HCT116 (cell line): ENCODE results near the gene GFER. TPM values are rescaled to one million over a fixed set of nuclear protein-coding genes. Genes with fewer than 3 reads are reported as not detected.

Experiments
- ATAC-seq: fragments of 200-7000 bp; cut with Tn5 transposase; 2 replicates; pipeline ENCODE4 v1.9.1; 2020; ENCODE audit warnings: mild to moderate bottlenecking, moderate library complexity
- BruUV-seq: library from RNA; stranded (reverse); fragments of 400-500 nt; replicated peaks from 2 replicates; lab custom pipeline; 2021; lab: Mats Ljungman, UMichigan
- CTCF ChIA-PET: fragments of 300-600 bp; sonication (Branson Sonifier 250); formaldehyde crosslinking; loops from one replicate; lab custom pipeline; 2021; ENCODE audit warnings: antibody characterized with exemption; lab: Charles Lee
- POLR2A ChIA-PET: fragments of 300-600, 350-600 bp; sonication (Branson Sonifier 250); formaldehyde crosslinking; loops from one replicate; lab custom pipeline; 2021; ENCODE audit warnings: antibody characterized with exemption; lab: Charles Lee
- RAD21 ChIA-PET, 2 experiments: fragments of 300-600 bp; sonication (Branson Sonifier 250); formaldehyde crosslinking; loops; one replicate each; lab custom pipeline; 2023; ENCODE audit warnings: low total read pairs in 2 of 2; ENCODE audit not compliant: uncharacterized antibody in 2 of 2, unreplicated experiment in 2 of 2, low non-redundant PET in 1 of 2; lab: Charles Lee
- DNase-seq: peaks from one replicate; pipeline ENCODE4 v3.0.0-alpha.2; 2010; ENCODE audit warnings: low read depth, low spot score
- H2AFZ ChIP-seq: fragments of 200-600 bp; shearing (Covaris generic), sonication (generic); 2 replicates; pipeline ENCODE4 v1.6.1; 2017; ENCODE audit warnings: low read depth, mixed run types, mixed read lengths, antibody characterized with exemption, low read length; ENCODE audit not compliant: poor library complexity, severe bottlenecking
- H3K27ac ChIP-seq: 2 replicates; pipeline ENCODE4 v1.5.1; 2012; ENCODE audit warnings: low read depth, low read length
- H3K27me3 ChIP-seq: fragments of 200-600 bp; sonication (generic); 2 replicates; pipeline ENCODE4 v1.6.1; 2016; ENCODE audit warnings: mixed run types, low read length, mixed read lengths; ENCODE audit not compliant: insufficient read depth
- H3K36me3 ChIP-seq, 2 experiments: fragments of 200-500 bp in 1 of 2; fragments of 200-600 bp in 1 of 2; sonication (Bioruptor generic) in 1 of 2; sonication (generic) in 1 of 2; 2 replicates each; pipeline versions ENCODE4 v1.5.1 to v1.6.1; 2014 to 2016; ENCODE audit warnings: low read length in 2 of 2, inconsistent platforms in 1 of 2, mixed read lengths in 1 of 2, mixed run types in 1 of 2; ENCODE audit not compliant: insufficient read depth in 2 of 2, control insufficient read depth in 1 of 2
- H3K4me1 ChIP-seq, 2 experiments: fragments of 200-600 bp in 1 of 2; sonication (generic) in 1 of 2; 2 replicates each; pipeline versions ENCODE4 v1.5.1 to v1.6.1; 2012 to 2017; ENCODE audit warnings: low read length in 2 of 2, inconsistent platforms in 1 of 2, mild to moderate bottlenecking in 1 of 2, mixed read lengths in 1 of 2, mixed run types in 1 of 2, moderate library complexity in 1 of 2; ENCODE audit not compliant: insufficient read depth in 2 of 2, control insufficient read depth in 1 of 2
- H3K4me2 ChIP-seq: fragments of 200-600 bp; sonication (generic); 2 replicates; pipeline ENCODE4 v1.6.1; 2017; ENCODE audit warnings: mixed run types, low read length, mixed read lengths
- H3K4me3 ChIP-seq, 2 experiments: fragments of 200-600 bp in 1 of 2; sonication (generic) in 1 of 2; replicated peaks in 1 of 2; 2 replicates each; pipeline ENCODE4 v1.5.1; 2011 to 2016; ENCODE audit warnings: low read length in 2 of 2, control low read depth in 1 of 2, low read depth in 1 of 2, mild to moderate bottlenecking in 1 of 2, mixed read lengths in 1 of 2, mixed run types in 1 of 2
- H3K79me2 ChIP-seq: fragments of 200-600 bp; sonication (generic); 2 replicates; pipeline ENCODE4 v1.6.1; 2017; ENCODE audit warnings: mild to moderate bottlenecking, mixed run types, low read length, moderate library complexity, mixed read lengths; ENCODE audit not compliant: insufficient read depth
- H3K9ac ChIP-seq: fragments of 200-600 bp; sonication (generic); 2 replicates; pipeline ENCODE4 v1.6.1; 2016; ENCODE audit warnings: low read length, mixed read lengths
- H3K9me2 ChIP-seq: fragments of 200-600 bp; sonication (generic), shearing (Covaris generic); 2 replicates; pipeline ENCODE4 v1.6.1; 2017; ENCODE audit warnings: mixed run types, mild to moderate bottlenecking, moderate library complexity; ENCODE audit not compliant: insufficient read depth
- H3K9me3 ChIP-seq, 2 experiments: fragments of 200-500 bp in 1 of 2; fragments of 200-600 bp in 1 of 2; sonication (Bioruptor generic) in 1 of 2; sonication (generic) in 1 of 2; 2 replicates each; pipeline ENCODE4 v1.6.1; 2014 to 2017; ENCODE audit warnings: low read length in 2 of 2, mixed read lengths in 2 of 2, inconsistent platforms in 1 of 2, low read depth in 1 of 2, mild to moderate bottlenecking in 1 of 2, mixed run types in 1 of 2, moderate library complexity in 1 of 2; ENCODE audit not compliant: control insufficient read depth in 1 of 2, insufficient read depth in 1 of 2
- H4K20me1 ChIP-seq: fragments of 200-600 bp; sonication (generic), shearing (Covaris generic); 2 replicates; pipeline ENCODE4 v1.6.1; 2017; ENCODE audit warnings: mixed run types, mild to moderate bottlenecking, moderate library complexity; ENCODE audit not compliant: insufficient read depth
- ELF1 ChIP-seq: IDR thresholded peaks from 2 replicates; pipeline ENCODE4 v1.6.1; 2012; ENCODE audit warnings: low read depth, borderline replicate concordance
- EZH2phosphoT487 ChIP-seq: fragments of 200-600 bp; IDR thresholded peaks from 2 replicates; pipeline ENCODE4 v1.6.1; 2018; ENCODE audit warnings: antibody characterized with exemption, borderline replicate concordance
- JUND ChIP-seq: IDR thresholded peaks from 2 replicates; pipeline ENCODE4 v1.6.1; 2012
- POLR2A ChIP-seq: IDR thresholded peaks from 2 replicates; pipeline ENCODE4 v1.7.0; 2011; ENCODE audit warnings: borderline replicate concordance; ENCODE audit not compliant: insufficient read depth, insufficient read length; ENCODE audit errors: extremely low read depth
- RAD21 ChIP-seq: IDR thresholded peaks from 2 replicates; pipeline ENCODE4 v1.6.1; 2012; ENCODE audit warnings: low read depth, mild to moderate bottlenecking
- SIN3A ChIP-seq: IDR thresholded peaks from 2 replicates; pipeline ENCODE4 v1.6.1; 2012; ENCODE audit warnings: low read depth
- SP1 ChIP-seq: IDR thresholded peaks from 2 replicates; pipeline ENCODE4 v1.6.1; 2012; ENCODE audit warnings: low read depth
- SRF ChIP-seq: IDR thresholded peaks from 2 replicates; pipeline ENCODE4 v1.6.1; 2012; ENCODE audit warnings: low read depth
- TCF7L2 ChIP-seq: IDR thresholded peaks from 2 replicates; pipeline ENCODE4 v1.7.0; 2011; ENCODE audit warnings: borderline replicate concordance, inconsistent platforms; ENCODE audit not compliant: insufficient read depth, insufficient read length; ENCODE audit errors: extremely low read depth
- YY1 ChIP-seq: IDR thresholded peaks from 2 replicates; pipeline ENCODE4 v1.6.1; 2011; ENCODE audit warnings: low read length, low read depth, moderate library complexity, mild to moderate bottlenecking; ENCODE audit not compliant: insufficient replicate concordance; ENCODE audit errors: extremely low read depth
- ZNF274 ChIP-seq: fragments of 200-500 bp; sonication (Bioruptor generic); IDR thresholded peaks from 2 replicates; pipeline ENCODE4 v1.6.1; 2014; ENCODE audit warnings: mild to moderate bottlenecking, low read depth, low read length, inconsistent platforms
- intact Hi-C: fragments of 100-400 bp; cut with micrococcal nuclease; formaldehyde crosslinking; loops from 2 replicates; pipeline ENCODE4 v1.10.0; 2022
- total RNA-seq: library from RNA; stranded (reverse); gene quantifications from one replicate; pipeline ENCODE4 v1.2.1, GENCODE V29; 2021; ENCODE audit not compliant: unreplicated experiment
- TF ChIP-seq, protein P1 (sequence below): IDR thresholded peaks from 2 replicates; pipeline ENCODE4 v1.6.1; 2012
- TF ChIP-seq, protein P2 (sequence below), 3 experiments: fragments of 200-600 bp in 1 of 3; sonication (generic) in 1 of 3; IDR thresholded peaks in 2 of 3; conservative IDR thresholded peaks in 1 of 3; 2 replicates each; pipeline ENCODE4 v1.5.1; 2012 to 2017; ENCODE audit warnings: low read depth in 2 of 3, low read length in 2 of 3, antibody characterized with exemption in 1 of 3, borderline replicate concordance in 1 of 3, control low read depth in 1 of 3, mild to moderate bottlenecking in 1 of 3, mixed read lengths in 1 of 3, mixed run types in 1 of 3, moderate library complexity in 1 of 3; ENCODE audit not compliant: insufficient read depth in 1 of 3
- TF ChIP-seq, protein P3 (sequence below): IDR thresholded peaks from 2 replicates; pipeline ENCODE4 v1.6.1; 2012
- TF ChIP-seq, protein P4 (sequence below): IDR thresholded peaks from 2 replicates; pipeline ENCODE4 v1.6.1; 2012; ENCODE audit warnings: low read depth

Gene GFER
- total RNA-seq, 1 experiment from 2014 or later: 47.3 TPM

DNA sequence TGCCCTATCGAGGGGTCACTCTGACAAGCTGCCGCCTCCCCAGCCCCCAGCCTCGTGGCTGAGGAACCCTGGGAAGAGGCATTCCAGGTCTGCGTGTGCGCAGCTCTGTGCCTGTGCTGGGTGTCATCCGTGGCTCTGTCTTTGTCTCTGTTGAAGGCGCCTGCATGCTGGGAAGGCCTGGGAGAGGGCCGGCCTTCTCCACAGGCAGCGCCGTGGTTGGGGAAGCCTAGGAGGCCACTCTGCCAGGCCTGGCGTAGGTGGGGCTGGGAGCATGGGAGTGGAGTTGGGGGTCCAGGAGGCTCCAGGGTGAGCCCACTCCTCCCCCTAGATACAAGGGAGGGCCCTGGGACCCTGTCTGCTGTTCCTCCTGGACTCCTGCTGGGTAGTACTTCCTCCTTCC is 46.0 kb downstream of the GFER start:
- ChIA-PET CTCF (no interaction called here), RAD21 (interaction anchor here in 1 of 2 experiments (0.7 kb wide), 1 partner anchor 174 kb away, joined by 4 read pairs; no protein-coding TSS in a partner anchor), POLR2A (no interaction called here)
- Histone ChIP-seq H3K36me3 (no peaks in the 10 kb centered on the region), H3K27me3 (no peaks in the 10 kb centered on the region), H4K20me1 (no peaks in the 10 kb centered on the region), H3K9me2 (no peaks in the 10 kb centered on the region), H3K79me2 (peaks cover 14% of the 10 kb centered on the region; the same call in 1 of the 2 replicates), H3K4me1 (peaks cover 11 to 26% of the 10 kb centered on the region in 2 experiments), H3K9ac (no peak overlapping the region), H3K27ac (no peak overlapping the region; the same call in 1 of the 2 replicates), H3K4me3 (no peak overlapping the region), H3K4me2 (no peak overlapping the region), H2AFZ (no peak overlapping the region), H3K9me3 (no peaks in the 10 kb centered on the region)
- no peak for ATAC-seq
- no TSS peak for BruUV-seq
- intact Hi-C loops: no loop called here
- TF ChIP-seq TCF7L2: no peak
- TF ChIP-seq ZNF274: no peak
- DNase-seq: no peak

DNA sequence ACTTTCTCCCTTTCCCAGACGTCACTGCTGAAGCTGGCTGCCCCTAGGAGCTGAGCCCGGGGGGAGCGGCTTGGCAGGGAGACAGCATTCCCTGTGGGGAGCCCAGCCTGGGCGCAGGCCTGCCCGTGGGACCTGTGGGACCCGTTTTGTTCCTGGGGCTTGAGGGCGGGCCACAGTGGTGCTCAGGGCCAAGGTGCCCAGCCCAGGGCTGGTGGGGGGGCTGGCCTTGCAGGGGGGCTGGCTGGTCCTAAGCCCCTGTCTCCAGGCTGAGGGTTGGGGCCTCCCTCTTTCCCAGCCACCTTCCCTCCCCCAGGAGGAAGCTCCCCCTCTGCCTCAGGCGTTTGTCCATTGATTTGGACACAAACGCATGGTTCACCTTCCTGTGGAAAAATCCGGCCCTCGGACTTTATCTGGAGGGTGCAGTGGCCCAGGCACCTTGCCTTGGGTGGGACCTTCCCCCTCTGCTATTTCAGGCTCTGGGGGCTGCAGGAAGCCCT is 47.1 kb downstream of the GFER start:
- CTCF ChIA-PET: no interaction called here
- Histone ChIP-seq H3K9me3 (no peaks in the 10 kb centered on the region), H3K27me3 (no peaks in the 10 kb centered on the region), H3K4me2 (no peak overlapping the region), H3K4me1 (peaks cover 8 to 22% of the 10 kb centered on the region in 2 experiments), H3K9ac (no peak overlapping the region), H3K79me2 (peaks cover 14% of the 10 kb centered on the region; the same call in 1 of the 2 replicates), H3K4me3 (no peak overlapping the region), H2AFZ (no peak overlapping the region), H4K20me1 (no peaks in the 10 kb centered on the region), H3K36me3 (no peaks in the 10 kb centered on the region), H3K27ac (no peak overlapping the region), H3K9me2 (no peaks in the 10 kb centered on the region)
- BruUV-seq: no TSS peak
- RAD21 ChIA-PET: no interaction called here
- DNase-seq (no peak), ATAC-seq (no peak)
- POLR2A ChIA-PET: interaction anchor here (1.4 kb wide), 1 partner anchor 124 kb away, joined by 3 read pairs; the partner anchor contains the start of gene TRAF7
- no peak for TF ChIP-seq YY1
- TF ChIP-seq SIN3A: no peak
- no peak for TF ChIP-seq POLR2A
- no peak for TF ChIP-seq JUND
- no peak for TF ChIP-seq RAD21
- no peak for TF ChIP-seq ELF1
- no peak for TF ChIP-seq SP1
- TF ChIP-seq, protein P1, sequence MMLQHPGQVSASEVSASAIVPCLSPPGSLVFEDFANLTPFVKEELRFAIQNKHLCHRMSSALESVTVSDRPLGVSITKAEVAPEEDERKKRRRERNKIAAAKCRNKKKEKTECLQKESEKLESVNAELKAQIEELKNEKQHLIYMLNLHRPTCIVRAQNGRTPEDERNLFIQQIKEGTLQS: no peak
- TF ChIP-seq, protein P2, sequence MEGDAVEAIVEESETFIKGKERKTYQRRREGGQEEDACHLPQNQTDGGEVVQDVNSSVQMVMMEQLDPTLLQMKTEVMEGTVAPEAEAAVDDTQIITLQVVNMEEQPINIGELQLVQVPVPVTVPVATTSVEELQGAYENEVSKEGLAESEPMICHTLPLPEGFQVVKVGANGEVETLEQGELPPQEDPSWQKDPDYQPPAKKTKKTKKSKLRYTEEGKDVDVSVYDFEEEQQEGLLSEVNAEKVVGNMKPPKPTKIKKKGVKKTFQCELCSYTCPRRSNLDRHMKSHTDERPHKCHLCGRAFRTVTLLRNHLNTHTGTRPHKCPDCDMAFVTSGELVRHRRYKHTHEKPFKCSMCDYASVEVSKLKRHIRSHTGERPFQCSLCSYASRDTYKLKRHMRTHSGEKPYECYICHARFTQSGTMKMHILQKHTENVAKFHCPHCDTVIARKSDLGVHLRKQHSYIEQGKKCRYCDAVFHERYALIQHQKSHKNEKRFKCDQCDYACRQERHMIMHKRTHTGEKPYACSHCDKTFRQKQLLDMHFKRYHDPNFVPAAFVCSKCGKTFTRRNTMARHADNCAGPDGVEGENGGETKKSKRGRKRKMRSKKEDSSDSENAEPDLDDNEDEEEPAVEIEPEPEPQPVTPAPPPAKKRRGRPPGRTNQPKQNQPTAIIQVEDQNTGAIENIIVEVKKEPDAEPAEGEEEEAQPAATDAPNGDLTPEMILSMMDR (IDR thresholded peaks at IDR 0.05 in 2 of 3, conservative IDR thresholded peaks at IDR 0.05 in 1 of 3; ENCODE audit: borderline replicate concordance in 1 of 3, insufficient read depth in 1 of 3, low read depth in 2 of 3, low read length in 2 of 3): no peak
- TF ChIP-seq SRF: no peak
- TF ChIP-seq EZH2phosphoT487: no peak
- TF ChIP-seq, protein P3, sequence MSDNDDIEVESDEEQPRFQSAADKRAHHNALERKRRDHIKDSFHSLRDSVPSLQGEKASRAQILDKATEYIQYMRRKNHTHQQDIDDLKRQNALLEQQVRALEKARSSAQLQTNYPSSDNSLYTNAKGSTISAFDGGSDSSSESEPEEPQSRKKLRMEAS: no peak
- TF ChIP-seq, protein P4, sequence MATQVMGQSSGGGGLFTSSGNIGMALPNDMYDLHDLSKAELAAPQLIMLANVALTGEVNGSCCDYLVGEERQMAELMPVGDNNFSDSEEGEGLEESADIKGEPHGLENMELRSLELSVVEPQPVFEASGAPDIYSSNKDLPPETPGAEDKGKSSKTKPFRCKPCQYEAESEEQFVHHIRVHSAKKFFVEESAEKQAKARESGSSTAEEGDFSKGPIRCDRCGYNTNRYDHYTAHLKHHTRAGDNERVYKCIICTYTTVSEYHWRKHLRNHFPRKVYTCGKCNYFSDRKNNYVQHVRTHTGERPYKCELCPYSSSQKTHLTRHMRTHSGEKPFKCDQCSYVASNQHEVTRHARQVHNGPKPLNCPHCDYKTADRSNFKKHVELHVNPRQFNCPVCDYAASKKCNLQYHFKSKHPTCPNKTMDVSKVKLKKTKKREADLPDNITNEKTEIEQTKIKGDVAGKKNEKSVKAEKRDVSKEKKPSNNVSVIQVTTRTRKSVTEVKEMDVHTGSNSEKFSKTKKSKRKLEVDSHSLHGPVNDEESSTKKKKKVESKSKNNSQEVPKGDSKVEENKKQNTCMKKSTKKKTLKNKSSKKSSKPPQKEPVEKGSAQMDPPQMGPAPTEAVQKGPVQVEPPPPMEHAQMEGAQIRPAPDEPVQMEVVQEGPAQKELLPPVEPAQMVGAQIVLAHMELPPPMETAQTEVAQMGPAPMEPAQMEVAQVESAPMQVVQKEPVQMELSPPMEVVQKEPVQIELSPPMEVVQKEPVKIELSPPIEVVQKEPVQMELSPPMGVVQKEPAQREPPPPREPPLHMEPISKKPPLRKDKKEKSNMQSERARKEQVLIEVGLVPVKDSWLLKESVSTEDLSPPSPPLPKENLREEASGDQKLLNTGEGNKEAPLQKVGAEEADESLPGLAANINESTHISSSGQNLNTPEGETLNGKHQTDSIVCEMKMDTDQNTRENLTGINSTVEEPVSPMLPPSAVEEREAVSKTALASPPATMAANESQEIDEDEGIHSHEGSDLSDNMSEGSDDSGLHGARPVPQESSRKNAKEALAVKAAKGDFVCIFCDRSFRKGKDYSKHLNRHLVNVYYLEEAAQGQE: no peak
- intact Hi-C loops: no loop called here
